ENCODE results near the gene MRPL38.

DNA sequence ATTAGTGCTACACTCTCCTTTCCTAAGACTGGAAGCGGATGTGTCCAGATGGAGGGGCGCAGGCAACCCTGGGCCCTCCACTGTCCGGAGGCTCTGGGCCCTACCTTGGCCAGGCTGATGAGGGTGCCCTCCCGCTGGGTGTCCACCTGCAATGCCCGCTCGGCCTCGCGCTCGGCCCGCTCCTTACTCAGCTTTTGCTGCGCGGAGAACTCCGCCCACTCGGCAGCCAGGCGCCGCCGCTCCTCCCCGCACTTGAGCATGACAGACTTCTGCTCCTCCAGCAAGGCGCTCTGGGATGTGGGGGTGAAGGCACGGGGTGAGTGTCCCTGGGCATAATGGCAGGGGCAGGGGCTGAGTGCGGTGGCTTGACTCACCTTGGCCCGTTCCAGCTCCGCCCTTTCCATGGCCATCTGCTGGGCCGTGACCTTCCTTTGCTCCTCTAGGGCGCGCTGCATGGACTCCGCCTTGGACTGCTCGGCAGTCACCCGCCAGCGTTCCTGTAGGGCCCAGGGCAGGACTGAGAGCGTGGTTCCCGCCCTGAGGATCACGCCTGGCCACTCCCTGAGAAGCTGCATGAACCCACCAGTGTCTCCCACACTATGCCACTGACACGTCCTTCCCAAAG is 10.1 kb upstream of the MRPL38 start:
- TF ChIP-seq, protein P1, sequence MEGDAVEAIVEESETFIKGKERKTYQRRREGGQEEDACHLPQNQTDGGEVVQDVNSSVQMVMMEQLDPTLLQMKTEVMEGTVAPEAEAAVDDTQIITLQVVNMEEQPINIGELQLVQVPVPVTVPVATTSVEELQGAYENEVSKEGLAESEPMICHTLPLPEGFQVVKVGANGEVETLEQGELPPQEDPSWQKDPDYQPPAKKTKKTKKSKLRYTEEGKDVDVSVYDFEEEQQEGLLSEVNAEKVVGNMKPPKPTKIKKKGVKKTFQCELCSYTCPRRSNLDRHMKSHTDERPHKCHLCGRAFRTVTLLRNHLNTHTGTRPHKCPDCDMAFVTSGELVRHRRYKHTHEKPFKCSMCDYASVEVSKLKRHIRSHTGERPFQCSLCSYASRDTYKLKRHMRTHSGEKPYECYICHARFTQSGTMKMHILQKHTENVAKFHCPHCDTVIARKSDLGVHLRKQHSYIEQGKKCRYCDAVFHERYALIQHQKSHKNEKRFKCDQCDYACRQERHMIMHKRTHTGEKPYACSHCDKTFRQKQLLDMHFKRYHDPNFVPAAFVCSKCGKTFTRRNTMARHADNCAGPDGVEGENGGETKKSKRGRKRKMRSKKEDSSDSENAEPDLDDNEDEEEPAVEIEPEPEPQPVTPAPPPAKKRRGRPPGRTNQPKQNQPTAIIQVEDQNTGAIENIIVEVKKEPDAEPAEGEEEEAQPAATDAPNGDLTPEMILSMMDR (conservative IDR thresholded peaks at IDR 0.05; ENCODE audit: low read length): no peak
- no peak for TF ChIP-seq EZH2phosphoT487 (IDR thresholded peaks at IDR 0.05; ENCODE audit: borderline replicate concordance, low read depth, low read length)
